Kidney (tissue), 14 donors: ENCODE data around the gene VGLL4. TPM values are rescaled to one million over a fixed set of nuclear protein-coding genes. Genes with fewer than 3 reads are reported as not detected.

ENCODE experiments used
- DNase-seq, 5 donors: peaks; one replicate each; pipeline ENCODE4 v3.0.0-alpha.2; 2013 to 2020
- FAIRE-seq: peaks from 2 replicates; lab custom pipeline; 2012; peaks lifted over from hg19 to GRCh38; lab: Jason Lieb, UNC
- H3K27ac ChIP-seq, 2 donors: one replicate each; pipeline ENCODE4 v1.7.0; 2013; ENCODE audit warnings: low read depth in 2 of 2, low read length in 2 of 2, inconsistent platforms in 1 of 2
- H3K27me3 ChIP-seq: one replicate; pipeline ENCODE4 v1.7.1; 2013; ENCODE audit warnings: low read length, inconsistent platforms; ENCODE audit not compliant: control insufficient read depth, insufficient read depth
- H3K36me3 ChIP-seq, 3 donors: one replicate each; pipeline versions ENCODE4 v1.7.0 to v1.7.1; 2013; ENCODE audit warnings: low read length in 3 of 3, control low read depth in 1 of 3, inconsistent platforms in 1 of 3; ENCODE audit not compliant: insufficient read depth in 3 of 3, control insufficient read depth in 2 of 3
- H3K4me1 ChIP-seq, 3 donors: one replicate each; pipeline versions ENCODE4 v1.7.0 to v1.7.1; 2013; ENCODE audit warnings: low read length in 3 of 3, inconsistent platforms in 1 of 3, low read depth in 1 of 3; ENCODE audit not compliant: control insufficient read depth in 2 of 3, insufficient read depth in 2 of 3
- H3K4me3 ChIP-seq, 3 donors: one replicate each; pipeline versions ENCODE4 v1.7.0 to v1.8.1; 2013; ENCODE audit warnings: low read length in 3 of 3, control low read depth in 1 of 3, inconsistent platforms in 1 of 3
- H3K9ac ChIP-seq, 3 donors: one replicate each; pipeline versions ENCODE4 v1.7.0 to v1.7.1; 2013; ENCODE audit warnings: low read length in 3 of 3, control low read depth in 1 of 3, inconsistent platforms in 1 of 3
- H3K9me3 ChIP-seq, 3 donors: one replicate each; pipeline versions ENCODE4 v1.7.0 to v1.7.1; 2013; ENCODE audit warnings: low read length in 3 of 3, control low read depth in 1 of 3, inconsistent platforms in 1 of 3; ENCODE audit not compliant: control insufficient read depth in 2 of 3, insufficient read depth in 1 of 3
- CTCF ChIP-seq: IDR thresholded peaks from 3 replicates; pipeline ENCODE4 v1.5.1; 2012; ENCODE audit warnings: mild to moderate bottlenecking, moderate library complexity, borderline replicate concordance; ENCODE audit not compliant: insufficient read depth; ENCODE audit errors: extremely low read depth
- intact Hi-C: fragments of 100-400 bp; cut with DNase I; formaldehyde crosslinking; loops from one replicate; pipeline ENCODE4 v1.11.1; 2022
- polyA plus RNA-seq: library from polyadenylated mRNA; stranded (reverse); fragments of 350-450 nt; fragmentation: Illumina TruSeq; extraction: RNeasy Lipid Tissue Mini Kit (QIAGEN cat#74804); gene quantifications from one replicate; pipeline ENCODE4 v1.2.3, GENCODE V29; 2014; ENCODE audit warnings: low read depth, low replicate concordance; ENCODE audit not compliant: insufficient read depth
- total RNA-seq: library from RNA; stranded (reverse); fragmentation: NEBNext Ultra II Directional; extraction: Animal tissue kit (Norgen Biotek cat#: 25700); gene quantifications from one replicate; pipeline ENCODE4 v1.2.1, GENCODE V29; 2021
- donor health status: control.
- donor health status: control.
- donor health status: control.
- donor health status: control.
- donor health status: control.
- donor health status: DM: yes; HTN: yes; CAD: no.
- donor health status: Normal renal cell carcinoma (clear cell type).

Gene VGLL4
- total and polyA plus RNA-seq, 2 donors from 2014 or later = 41.4 to 78.5 TPM

GRCh38 chr3:11582191-11582968 is 61.3 kb downstream of the VGLL4 start:
- no peak for FAIRE-seq
- H3K9ac ChIP-seq = peak overlapping the region in 1 of 3 donors; percentile 28
- intact Hi-C loops = no loop called here

GRCh38 chr3:11581237-11582190 is 62.2 kb downstream of the VGLL4 start:
- no peaks in the 10 kb centered on the region for H3K36me3 ChIP-seq
- peak overlapping the region; percentile 53 to 67 (median 63) for H3K4me3 ChIP-seq
- no peaks in the 10 kb centered on the region for H3K27me3 ChIP-seq
- no peak for FAIRE-seq
- H3K9ac ChIP-seq = peak overlapping the region; percentile 28 to 61 (median 29)
- TF ChIP-seq CTCF = no peak
- intact Hi-C loops = no loop called here
- H3K27ac ChIP-seq = peak overlapping the region; percentile 60 to 66
- no peaks in the 10 kb centered on the region for H3K9me3 ChIP-seq
- peaks cover 10 to 21% (median 18%) of the 10 kb centered on the region in 3 donors for H3K4me1 ChIP-seq
- DNase-seq = peak in 2 of 5 donors; percentile 31 to 69

More at GRCh38 chr3:11582191-11582968, 61.3 kb downstream of the VGLL4 start:
- Histone ChIP-seq H3K36me3 (no peaks in the 10 kb centered on the region), H3K4me3 (peak overlapping the region; percentile 53 to 67 (median 63)), H3K9me3 (no peaks in the 10 kb centered on the region), H3K27ac (peak overlapping the region; percentile 23 to 66), H3K4me1 (peaks cover 10 to 18% (median 18%) of the 10 kb centered on the region in 3 donors), H3K27me3 (no peaks in the 10 kb centered on the region)
- DNase-seq = peak in 4 of 5 donors; percentile 82 to 95 (median 90)
- no peak for TF ChIP-seq CTCF

- FAIRE-seq = no peak
- H3K27me3 ChIP-seq = no peaks in the 10 kb centered on the region
- no peak overlapping the region for H3K27ac ChIP-seq
- DNase-seq = no peak
- H3K36me3 ChIP-seq = no peaks in the 10 kb centered on the region
- H3K9me3 ChIP-seq = no peaks in the 10 kb centered on the region
- no peak for TF ChIP-seq CTCF
- H3K9ac ChIP-seq = no peak overlapping the region
- no peak overlapping the region for H3K4me3 ChIP-seq
- intact Hi-C loops = no loop called here
- H3K4me1 ChIP-seq = peaks cover 10 to 22% (median 18%) of the 10 kb centered on the region in 3 donors
Measured at GRCh38 chr3:11580645-11581044, 63.1 kb downstream of the VGLL4 start.
